ENCODE results near the gene ELANE.

The ELANE gene

GRCh38 chr19:897442-898039 lies 45.4 kb downstream of the ELANE start:
- H3K27me3 ChIP-seq (ENCODE audit: insufficient read depth, poor library complexity, severe bottlenecking): no peaks in the 10 kb centered on the region
- no peak for DNase-seq (ENCODE audit: low read depth in 1 of 2, low spot score in 1 of 2)
- TF ChIP-seq SPI1 (IDR thresholded peaks at IDR 0.05; ENCODE audit: borderline replicate concordance, low read depth): no peak
- TF ChIP-seq, protein P1, sequence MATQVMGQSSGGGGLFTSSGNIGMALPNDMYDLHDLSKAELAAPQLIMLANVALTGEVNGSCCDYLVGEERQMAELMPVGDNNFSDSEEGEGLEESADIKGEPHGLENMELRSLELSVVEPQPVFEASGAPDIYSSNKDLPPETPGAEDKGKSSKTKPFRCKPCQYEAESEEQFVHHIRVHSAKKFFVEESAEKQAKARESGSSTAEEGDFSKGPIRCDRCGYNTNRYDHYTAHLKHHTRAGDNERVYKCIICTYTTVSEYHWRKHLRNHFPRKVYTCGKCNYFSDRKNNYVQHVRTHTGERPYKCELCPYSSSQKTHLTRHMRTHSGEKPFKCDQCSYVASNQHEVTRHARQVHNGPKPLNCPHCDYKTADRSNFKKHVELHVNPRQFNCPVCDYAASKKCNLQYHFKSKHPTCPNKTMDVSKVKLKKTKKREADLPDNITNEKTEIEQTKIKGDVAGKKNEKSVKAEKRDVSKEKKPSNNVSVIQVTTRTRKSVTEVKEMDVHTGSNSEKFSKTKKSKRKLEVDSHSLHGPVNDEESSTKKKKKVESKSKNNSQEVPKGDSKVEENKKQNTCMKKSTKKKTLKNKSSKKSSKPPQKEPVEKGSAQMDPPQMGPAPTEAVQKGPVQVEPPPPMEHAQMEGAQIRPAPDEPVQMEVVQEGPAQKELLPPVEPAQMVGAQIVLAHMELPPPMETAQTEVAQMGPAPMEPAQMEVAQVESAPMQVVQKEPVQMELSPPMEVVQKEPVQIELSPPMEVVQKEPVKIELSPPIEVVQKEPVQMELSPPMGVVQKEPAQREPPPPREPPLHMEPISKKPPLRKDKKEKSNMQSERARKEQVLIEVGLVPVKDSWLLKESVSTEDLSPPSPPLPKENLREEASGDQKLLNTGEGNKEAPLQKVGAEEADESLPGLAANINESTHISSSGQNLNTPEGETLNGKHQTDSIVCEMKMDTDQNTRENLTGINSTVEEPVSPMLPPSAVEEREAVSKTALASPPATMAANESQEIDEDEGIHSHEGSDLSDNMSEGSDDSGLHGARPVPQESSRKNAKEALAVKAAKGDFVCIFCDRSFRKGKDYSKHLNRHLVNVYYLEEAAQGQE (IDR thresholded peaks at IDR 0.05; ENCODE audit: insufficient replicate concordance, low read depth): no peak
- TF ChIP-seq, protein P2, sequence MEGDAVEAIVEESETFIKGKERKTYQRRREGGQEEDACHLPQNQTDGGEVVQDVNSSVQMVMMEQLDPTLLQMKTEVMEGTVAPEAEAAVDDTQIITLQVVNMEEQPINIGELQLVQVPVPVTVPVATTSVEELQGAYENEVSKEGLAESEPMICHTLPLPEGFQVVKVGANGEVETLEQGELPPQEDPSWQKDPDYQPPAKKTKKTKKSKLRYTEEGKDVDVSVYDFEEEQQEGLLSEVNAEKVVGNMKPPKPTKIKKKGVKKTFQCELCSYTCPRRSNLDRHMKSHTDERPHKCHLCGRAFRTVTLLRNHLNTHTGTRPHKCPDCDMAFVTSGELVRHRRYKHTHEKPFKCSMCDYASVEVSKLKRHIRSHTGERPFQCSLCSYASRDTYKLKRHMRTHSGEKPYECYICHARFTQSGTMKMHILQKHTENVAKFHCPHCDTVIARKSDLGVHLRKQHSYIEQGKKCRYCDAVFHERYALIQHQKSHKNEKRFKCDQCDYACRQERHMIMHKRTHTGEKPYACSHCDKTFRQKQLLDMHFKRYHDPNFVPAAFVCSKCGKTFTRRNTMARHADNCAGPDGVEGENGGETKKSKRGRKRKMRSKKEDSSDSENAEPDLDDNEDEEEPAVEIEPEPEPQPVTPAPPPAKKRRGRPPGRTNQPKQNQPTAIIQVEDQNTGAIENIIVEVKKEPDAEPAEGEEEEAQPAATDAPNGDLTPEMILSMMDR (IDR thresholded peaks at IDR 0.05; ENCODE audit: insufficient read depth, low read length): no peak
- no peak for TF ChIP-seq POLR2AphosphoS5 (IDR thresholded peaks at IDR 0.05; ENCODE audit: low read depth)
- TF ChIP-seq GABPA (IDR thresholded peaks at IDR 0.05; ENCODE audit: low read depth): no peak
- no peak overlapping the region for H3K27ac ChIP-seq (replicated peaks)
- no peak overlapping the region for H3K4me3 ChIP-seq (replicated peaks; ENCODE audit: insufficient read depth, low read length)

DNA sequence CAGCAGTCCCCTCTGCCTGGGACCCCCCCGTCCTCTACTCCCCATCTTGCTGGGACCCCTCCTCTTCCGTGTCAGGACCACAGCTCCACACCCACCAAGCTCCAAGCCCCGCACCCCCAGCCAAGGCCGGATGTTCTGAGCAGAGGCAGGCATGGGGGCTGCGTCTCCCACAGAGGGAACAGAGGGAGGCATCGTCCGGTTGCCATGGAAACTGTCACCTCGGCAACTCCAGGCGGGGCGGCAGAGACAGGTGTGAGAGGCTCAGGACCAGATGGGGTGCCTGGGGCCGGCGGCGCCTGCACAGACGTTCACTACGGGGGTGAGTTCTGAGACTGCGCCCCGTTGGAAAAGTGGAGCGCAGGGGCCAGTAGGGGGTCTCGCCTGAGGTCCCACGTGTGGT lies 46.6 kb downstream of the ELANE start:
- H3K27ac ChIP-seq (replicated peaks): no peak overlapping the region
- no peak overlapping the region for H3K4me3 ChIP-seq (replicated peaks; ENCODE audit: insufficient read depth, low read length)
- TF ChIP-seq, protein P2 (IDR thresholded peaks at IDR 0.05; ENCODE audit: insufficient read depth, low read length): no peak
- TF ChIP-seq GABPA (IDR thresholded peaks at IDR 0.05; ENCODE audit: low read depth): no peak
- no peak for TF ChIP-seq POLR2AphosphoS5 (IDR thresholded peaks at IDR 0.05; ENCODE audit: low read depth)
- TF ChIP-seq SPI1 (IDR thresholded peaks at IDR 0.05; ENCODE audit: borderline replicate concordance, low read depth): no peak
- TF ChIP-seq, protein P1 (IDR thresholded peaks at IDR 0.05; ENCODE audit: insufficient replicate concordance, low read depth): no peak
- no peaks in the 10 kb centered on the region for H3K27me3 ChIP-seq (ENCODE audit: insufficient read depth, poor library complexity, severe bottlenecking)
- no peak for DNase-seq (ENCODE audit: low read depth in 1 of 2, low spot score in 1 of 2)

DNA sequence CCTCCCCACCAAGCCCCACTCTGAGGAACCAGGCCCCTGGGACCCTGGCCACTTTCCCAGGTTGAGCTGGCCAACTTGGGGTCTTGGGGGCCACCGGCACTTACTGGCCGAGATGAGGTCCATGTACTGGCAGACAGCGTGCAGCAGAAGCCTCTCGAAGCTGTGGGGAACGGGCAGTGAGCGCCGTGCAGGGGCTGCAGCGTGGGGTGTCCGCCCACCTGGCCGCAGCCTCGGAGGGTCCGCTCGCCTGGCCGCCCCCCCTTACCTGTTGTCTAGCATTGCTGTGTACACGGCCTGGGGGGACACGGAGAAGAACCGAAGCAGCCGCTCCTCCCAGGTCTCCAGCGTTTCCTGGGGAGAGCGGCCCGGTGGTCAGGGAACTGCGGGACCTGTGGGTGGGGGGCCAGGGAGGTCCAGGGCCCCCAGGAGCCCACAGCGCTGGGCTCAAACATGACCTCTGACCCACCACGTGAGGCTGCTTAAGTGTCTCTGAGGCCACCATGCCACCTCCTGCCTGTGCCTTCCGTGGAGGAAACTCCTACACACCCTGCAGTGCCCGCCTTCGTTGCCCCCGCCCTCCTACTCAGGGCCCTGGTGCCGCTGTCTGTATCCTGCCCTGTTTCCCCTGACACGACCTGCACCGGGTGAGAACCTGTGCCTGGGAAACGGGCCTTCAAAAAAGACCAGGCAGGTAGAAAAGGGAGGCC lies 47.4 kb downstream of the ELANE start:
- DNase-seq (ENCODE audit: low read depth in 1 of 2, low spot score in 1 of 2): no peak
- Histone ChIP-seq H3K27me3 (ENCODE audit: insufficient read depth, poor library complexity, severe bottlenecking) (no peaks in the 10 kb centered on the region), H3K27ac (replicated peaks) (no peak overlapping the region), H3K4me3 (replicated peaks; ENCODE audit: insufficient read depth, low read length) (no peak overlapping the region)
- TF ChIP-seq, protein P2 (IDR thresholded peaks at IDR 0.05; ENCODE audit: insufficient read depth, low read length): no peak
- TF ChIP-seq, protein P1 (IDR thresholded peaks at IDR 0.05; ENCODE audit: insufficient replicate concordance, low read depth): no peak
- TF ChIP-seq POLR2AphosphoS5 (IDR thresholded peaks at IDR 0.05; ENCODE audit: low read depth) (no peak), SPI1 (IDR thresholded peaks at IDR 0.05; ENCODE audit: borderline replicate concordance, low read depth) (no peak), GABPA (IDR thresholded peaks at IDR 0.05; ENCODE audit: low read depth) (no peak)
